HG03571 (cell line): ENCODE results near the gene SDC3.

Experiments
- ATAC-seq: cut with Tn5 transposase; IDR thresholded peaks from one replicate; pipeline ENCODE4 v1.9.1; 2021; ENCODE audit not compliant: unreplicated experiment

Gene SDC3

DNA sequence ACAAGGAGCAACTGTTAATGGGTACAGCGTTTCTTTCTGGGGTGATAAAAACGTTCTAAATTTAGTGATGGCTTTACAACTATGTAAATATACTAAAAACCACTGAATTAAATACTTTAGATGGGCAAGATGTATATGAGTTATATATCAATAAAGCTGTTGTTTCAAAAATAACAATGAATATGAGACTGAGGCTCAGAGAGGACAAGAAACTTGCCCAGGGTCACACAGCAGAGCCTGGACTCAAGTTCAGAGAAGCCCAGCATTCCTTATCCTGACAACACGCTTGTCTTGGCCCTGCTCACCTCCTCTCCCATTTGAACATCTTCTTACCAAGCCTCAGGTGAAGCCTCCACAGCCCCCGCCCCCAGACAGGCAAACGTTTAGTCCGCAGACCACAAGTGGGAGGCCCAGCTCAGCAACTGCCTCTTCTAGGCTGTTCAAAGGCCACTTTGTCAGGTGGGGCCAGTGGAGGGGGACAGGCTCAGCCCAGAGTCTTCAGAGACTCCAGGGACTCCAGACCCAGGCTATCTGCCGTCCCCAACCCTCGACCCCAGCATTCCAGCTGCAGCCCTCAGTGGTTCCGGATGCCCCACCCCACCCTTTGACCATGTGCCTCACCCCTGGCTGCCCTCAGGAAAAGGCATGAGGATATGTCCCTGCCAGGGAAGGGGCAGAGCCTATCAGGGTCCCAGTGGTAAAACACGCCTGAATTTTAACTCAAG lies 17.9 kb downstream of the SDC3 start:
- ATAC-seq, result no peak

DNA sequence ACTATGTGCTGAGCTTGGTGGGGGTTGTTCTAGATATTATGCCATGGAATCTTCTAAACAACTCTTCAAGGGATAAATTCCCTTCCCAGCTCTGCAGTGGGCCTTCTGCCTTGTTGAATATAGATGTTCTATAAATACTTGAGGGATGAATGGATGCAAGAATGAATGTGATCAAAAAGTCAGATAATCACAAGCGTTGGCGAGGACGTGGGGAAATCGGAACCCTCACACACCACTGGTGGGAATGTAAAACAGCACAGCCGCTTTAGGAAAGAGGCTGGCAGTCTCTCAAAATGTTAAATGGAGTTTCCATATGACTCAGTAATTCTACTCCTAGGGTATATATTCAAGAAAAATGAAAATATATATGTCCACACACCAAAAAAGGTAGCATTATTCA lies 19.0 kb downstream of the SDC3 start:
- no peak for ATAC-seq

DNA sequence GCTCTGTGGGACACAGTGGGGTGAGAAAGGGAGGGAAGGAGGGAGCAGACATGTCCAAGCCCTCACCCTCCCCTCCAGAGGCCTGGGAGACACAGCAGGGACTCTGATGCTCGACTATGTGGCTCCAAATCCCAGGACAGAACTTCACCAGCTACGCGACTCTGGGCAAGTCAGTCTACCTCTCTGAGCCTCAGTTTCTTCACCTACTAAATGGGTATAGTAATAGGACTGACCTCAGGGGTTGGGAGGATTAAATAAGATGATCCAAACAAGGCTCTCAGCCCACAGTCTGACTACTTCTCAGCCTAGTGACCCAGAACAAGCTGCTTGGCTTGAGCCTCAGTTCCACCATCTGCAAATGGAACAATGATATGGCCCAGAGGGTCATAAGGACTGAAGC lies 19.6 kb downstream of the SDC3 start:
- ATAC-seq, result no peak

DNA sequence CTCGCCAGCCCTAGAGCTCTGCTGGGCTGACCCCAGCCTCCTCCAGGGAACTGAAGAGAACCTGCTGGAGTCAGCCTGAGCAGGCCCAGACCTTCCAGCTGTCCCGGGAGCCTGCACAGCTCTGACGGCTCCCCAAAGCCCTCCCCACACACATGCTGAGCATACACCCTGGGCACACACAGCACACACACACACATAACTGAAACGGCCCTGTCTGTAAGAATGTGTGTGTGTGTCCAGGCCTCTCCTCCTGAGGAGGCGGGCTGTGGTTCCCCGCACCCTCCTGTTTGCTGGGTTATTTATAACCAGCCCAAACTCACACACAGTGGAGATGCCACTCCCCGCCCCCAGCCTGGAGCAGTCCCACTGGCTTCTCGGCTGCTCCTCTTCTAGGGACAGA lies 20.2 kb downstream of the SDC3 start:
- ATAC-seq, result no peak

DNA sequence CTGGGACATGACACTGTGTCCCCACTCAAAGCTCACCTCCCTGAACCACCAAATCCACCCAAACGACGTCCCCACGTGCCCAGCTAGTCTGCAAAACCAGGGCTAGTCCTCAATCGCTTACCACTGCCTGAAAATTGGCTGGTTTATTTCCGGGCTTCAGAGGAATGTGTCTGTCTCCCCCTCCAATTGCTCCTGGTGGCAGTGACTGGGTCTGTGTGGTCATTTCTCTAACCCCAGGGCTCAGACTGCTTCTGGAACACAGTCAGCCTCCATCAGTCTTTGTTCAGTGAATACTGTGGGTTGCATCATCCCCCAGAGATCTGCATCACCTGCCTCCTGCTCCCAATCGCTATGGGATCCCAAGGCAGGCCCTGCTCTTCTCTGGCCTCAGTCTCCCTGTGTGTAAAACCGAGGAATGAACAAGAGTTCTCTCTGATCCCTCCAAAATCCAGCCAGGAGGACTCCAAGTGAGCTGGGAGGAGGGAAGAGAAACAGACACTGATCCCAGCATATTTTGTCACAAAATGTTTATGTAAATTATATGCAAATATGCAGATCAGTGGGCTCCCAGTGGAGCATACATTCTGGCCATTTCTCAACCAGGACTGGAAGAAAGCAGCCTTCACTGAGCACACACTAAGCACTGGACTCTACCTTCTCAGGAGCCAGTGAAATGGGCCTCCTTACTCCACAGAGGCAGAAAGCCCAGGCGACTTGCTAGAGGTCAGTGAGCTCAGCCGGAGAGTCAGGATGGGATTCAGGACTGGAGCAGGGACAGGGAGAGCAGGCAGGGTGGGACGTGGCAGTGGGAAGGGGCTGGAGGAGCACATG lies 20.9 kb downstream of the SDC3 start:
- no peak for ATAC-seq

GRCh38 chr1:30886710-30887428 lies 21.7 kb downstream of the SDC3 start:
- ATAC-seq, result no peak

GRCh38 chr1:30885570-30886522 lies 22.7 kb downstream of the SDC3 start:
- ATAC-seq, result no peak

GRCh38 chr1:30884723-30885122 lies 23.8 kb downstream of the SDC3 start:
- ATAC-seq, result no peak

- ATAC-seq, result no peak
Observed at GRCh38 chr1:30883389-30884172, 25.0 kb downstream of the SDC3 start.

DNA sequence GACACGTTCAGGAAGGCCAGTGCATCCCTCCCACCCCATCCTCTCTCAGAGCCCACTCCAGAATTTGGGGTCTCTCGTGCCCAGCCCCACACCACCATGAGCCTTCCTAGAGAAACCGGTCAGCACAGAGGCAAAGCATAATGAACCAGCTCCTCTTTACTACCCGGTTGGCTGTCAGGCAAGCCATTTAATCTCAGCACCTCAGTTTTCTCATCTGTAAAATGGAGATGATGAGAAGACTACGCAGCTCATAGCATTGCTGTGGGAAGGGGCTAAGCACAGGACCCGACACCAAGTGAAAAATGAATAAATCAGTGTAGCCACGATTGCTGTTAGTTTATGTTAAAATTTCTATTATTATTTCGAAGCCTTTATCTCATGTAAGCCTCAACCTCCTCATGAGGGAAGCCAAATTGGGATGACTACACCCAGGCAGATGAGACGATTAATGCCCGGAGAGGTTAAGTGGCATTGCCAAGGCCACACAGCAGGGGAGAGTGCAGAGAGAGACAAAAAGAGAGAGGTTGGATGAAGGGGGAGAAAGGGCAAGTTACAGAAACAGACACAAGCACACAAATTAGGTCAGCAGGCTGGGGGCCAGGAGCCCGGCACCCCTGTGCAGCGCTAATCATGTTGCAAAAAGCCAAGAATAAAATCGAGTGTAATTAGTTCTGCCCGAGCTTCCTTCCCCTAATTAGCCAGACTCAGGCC lies 25.7 kb downstream of the SDC3 start:
- ATAC-seq, result no peak

DNA sequence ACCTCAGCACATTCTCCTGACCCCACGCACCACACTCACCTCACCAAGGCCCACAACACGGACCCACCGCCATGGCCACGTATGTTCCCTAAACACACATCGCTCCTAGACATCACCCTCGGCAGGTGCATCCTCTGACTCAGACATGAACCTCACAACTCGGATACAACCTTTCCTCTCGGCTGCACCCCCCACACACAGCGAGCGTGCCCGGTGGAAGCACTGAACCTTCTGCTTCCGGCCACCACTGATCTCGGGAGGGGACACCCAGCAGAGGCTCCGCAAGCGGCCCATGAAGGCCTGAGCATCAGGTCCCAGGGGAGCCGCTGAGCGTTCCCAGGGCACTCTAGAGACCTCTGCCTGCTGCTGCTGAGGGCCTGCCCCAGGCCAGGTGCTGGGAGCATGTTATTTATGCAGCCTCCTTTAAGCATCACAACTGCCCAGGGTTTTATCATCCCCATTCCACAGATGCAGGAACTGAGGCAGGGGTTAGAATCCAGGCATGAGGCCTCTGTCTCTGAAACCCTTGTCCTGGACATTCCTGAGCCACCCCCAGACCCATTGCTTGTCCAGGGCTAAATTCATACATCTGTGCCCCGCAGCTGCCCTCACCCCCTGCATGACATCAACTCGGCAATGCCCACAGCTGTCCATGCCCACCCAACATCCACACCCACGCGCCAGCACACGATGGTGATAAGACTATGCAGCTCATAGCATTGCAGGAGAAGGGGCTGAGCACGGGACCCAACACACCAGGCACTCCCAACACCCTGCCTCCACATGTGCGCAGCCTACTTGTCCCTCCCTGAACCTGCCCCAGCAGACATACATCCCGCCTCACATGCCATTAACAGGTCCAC lies 27.0 kb downstream of the SDC3 start:
- ATAC-seq, result peak; percentile 67

GRCh38 chr1:30880678-30881318 lies 27.8 kb downstream of the SDC3 start:
- ATAC-seq, result no peak

DNA sequence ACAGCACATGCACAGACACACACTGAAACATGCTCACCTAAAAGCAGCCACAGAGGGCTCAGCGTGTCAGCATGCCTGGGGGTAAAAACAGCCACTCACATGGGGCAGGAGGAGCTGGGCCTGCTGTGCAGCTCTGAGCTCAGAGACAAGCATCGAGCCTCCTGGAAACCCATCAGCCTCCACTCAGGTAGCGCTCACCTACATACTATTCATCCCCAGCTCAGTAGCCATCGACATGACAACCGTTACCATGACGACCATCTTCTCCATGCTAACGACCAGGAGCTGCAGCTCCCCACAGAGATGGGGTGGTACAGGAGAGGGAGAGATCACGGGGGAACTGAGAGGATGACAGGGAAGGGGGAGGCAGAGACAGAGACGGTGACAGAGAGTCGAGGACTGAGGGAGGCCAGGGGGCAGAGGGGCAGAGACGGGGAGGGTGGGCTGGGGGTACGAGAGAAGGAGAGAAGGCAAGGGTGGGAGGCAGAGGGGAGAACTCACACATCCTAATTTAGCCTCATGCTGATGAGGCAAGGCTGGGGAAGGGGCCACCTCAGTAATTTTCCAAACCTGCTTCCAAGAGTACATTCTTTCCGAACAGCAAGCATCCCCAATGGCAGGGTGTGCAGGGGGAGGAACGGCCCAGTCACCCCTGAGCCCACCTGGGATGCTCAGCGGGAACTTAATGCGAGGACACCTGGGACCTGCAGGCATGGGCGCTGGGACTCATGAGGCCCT lies 28.4 kb downstream of the SDC3 start:
- no peak for ATAC-seq

DNA sequence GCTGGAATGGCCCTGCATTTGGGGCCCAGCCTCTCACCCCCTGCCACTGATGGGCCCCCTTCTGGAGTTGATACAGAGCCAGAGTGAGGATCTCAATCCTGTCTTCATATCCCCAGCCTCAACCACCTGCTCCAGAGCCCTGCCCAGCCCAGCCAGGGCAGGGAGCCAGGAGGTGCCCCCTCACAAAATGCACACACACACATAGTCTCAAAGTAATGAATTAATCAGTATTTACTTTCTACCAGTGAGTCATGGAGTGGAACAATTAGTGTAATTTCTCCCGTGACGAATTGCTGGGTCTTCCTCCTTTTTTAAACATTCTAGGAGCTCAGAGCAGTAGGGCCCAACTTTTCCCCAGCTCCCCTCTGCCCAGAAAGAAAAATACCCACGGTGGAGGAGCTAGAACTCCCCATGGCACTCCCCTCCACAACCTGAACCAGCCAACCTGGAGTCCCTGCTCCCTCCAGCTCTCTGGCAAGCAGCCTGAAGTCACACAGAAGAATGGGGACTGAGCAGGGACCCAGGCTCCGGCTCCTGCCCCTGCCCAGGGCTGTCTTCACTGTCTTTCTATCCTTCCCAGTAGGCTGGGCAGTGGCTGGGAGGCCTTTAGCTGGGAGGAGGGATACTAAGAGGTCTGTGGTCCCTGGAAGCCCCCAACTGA lies 29.3 kb downstream of the SDC3 start:
- no peak for ATAC-seq

GRCh38 chr1:30878559-30878958 lies 30.0 kb downstream of the SDC3 start:
- ATAC-seq, result no peak

- no peak for ATAC-seq
Observed at GRCh38 chr1:30878016-30878415, 30.5 kb downstream of the SDC3 start.
